ENCODE measurements around the gene UBE2U. TPM values are rescaled to one million over a fixed set of nuclear protein-coding genes. Genes with fewer than 3 reads are reported as not detected.

UBE2U gene
- polyA plus RNA-seq, 1 experiment = not detected

GRCh38 chr1:64263856-64264255 is 60.4 kb downstream of the UBE2U start:
- TF ChIP-seq CTCF (IDR thresholded peaks at IDR 0.05; ENCODE audit: low read depth, low read length) = no peak
- Histone ChIP-seq H3K9me3 (ENCODE audit: control insufficient read depth, insufficient read depth, low read length) (no peaks in the 10 kb centered on the region), H3K27ac (ENCODE audit: low read depth, low read length) (no peak overlapping the region), H3K4me3 (ENCODE audit: low read depth, low read length) (no peak overlapping the region), H3K27me3 (ENCODE audit: control insufficient read depth, insufficient read depth, low read length) (peaks cover 8% of the 10 kb centered on the region)
- CTCF ChIA-PET = interaction anchor here (0.7 to 2.5 kb wide), 3 partner anchors 17 to 562 kb away, joined by 3 to 8 read pairs (median 3); no protein-coding TSS in a partner anchor
- POLR2A ChIA-PET = no interaction called here
- DNase-seq (ENCODE audit: low read depth, low spot score) = no peak

GRCh38 chr1:64265141-64265540 is 61.7 kb downstream of the UBE2U start:
- TF ChIP-seq CTCF (IDR thresholded peaks at IDR 0.05; ENCODE audit: low read depth, low read length) = no peak
- Histone ChIP-seq H3K9me3 (ENCODE audit: control insufficient read depth, insufficient read depth, low read length) (no peaks in the 10 kb centered on the region), H3K27ac (ENCODE audit: low read depth, low read length) (no peak overlapping the region), H3K27me3 (ENCODE audit: control insufficient read depth, insufficient read depth, low read length) (peaks cover 6% of the 10 kb centered on the region), H3K4me3 (ENCODE audit: low read depth, low read length) (no peak overlapping the region)
- ChIA-PET POLR2A (no interaction called here), CTCF (no interaction called here)
- no peak for DNase-seq (ENCODE audit: low read depth, low spot score)

GRCh38 chr1:64266991-64267390 is 63.6 kb downstream of the UBE2U start:
- TF ChIP-seq CTCF (IDR thresholded peaks at IDR 0.05; ENCODE audit: low read depth, low read length) = no peak
- no peak for DNase-seq (ENCODE audit: low read depth, low spot score)
- Histone ChIP-seq H3K4me3 (ENCODE audit: low read depth, low read length) (no peak overlapping the region), H3K27ac (ENCODE audit: low read depth, low read length) (no peak overlapping the region), H3K27me3 (ENCODE audit: control insufficient read depth, insufficient read depth, low read length) (peaks cover 6% of the 10 kb centered on the region), H3K9me3 (ENCODE audit: control insufficient read depth, insufficient read depth, low read length) (no peaks in the 10 kb centered on the region)
- ChIA-PET POLR2A (no interaction called here), CTCF (interaction anchor here (0.7 kb wide), 1 partner anchor 9 kb away, joined by 3 read pairs; no protein-coding TSS in a partner anchor)

GRCh38 chr1:64268653-64269557 is 65.5 kb downstream of the UBE2U start:
- TF ChIP-seq CTCF (IDR thresholded peaks at IDR 0.05; ENCODE audit: low read depth, low read length) = peak; percentile 80
- DNase-seq (ENCODE audit: low read depth, low spot score) = peak; percentile 65
- ChIA-PET CTCF (interaction anchor here (0.6 to 5.6 kb wide), 19 partner anchors 12 to 697 kb away, joined by 3 to 80 read pairs (median 4); partner anchors contain the start of gene JAK1), POLR2A (no interaction called here)
- H3K27ac ChIP-seq (ENCODE audit: low read depth, low read length) = no peak overlapping the region
- H3K9me3 ChIP-seq (ENCODE audit: control insufficient read depth, insufficient read depth, low read length) = no peaks in the 10 kb centered on the region
- peaks cover 6% of the 10 kb centered on the region for H3K27me3 ChIP-seq (ENCODE audit: control insufficient read depth, insufficient read depth, low read length)
- H3K4me3 ChIP-seq (ENCODE audit: low read depth, low read length) = no peak overlapping the region

- H3K4me3 ChIP-seq (ENCODE audit: low read depth, low read length) = no peak overlapping the region
- ChIA-PET CTCF (interaction anchor here (0.6 to 5.6 kb wide), 13 partner anchors 13 to 697 kb away, joined by 3 to 80 read pairs (median 3); partner anchors contain the start of gene JAK1), POLR2A (no interaction called here)
- H3K27me3 ChIP-seq (ENCODE audit: control insufficient read depth, insufficient read depth, low read length) = peaks cover 6% of the 10 kb centered on the region
- no peaks in the 10 kb centered on the region for H3K9me3 ChIP-seq (ENCODE audit: control insufficient read depth, insufficient read depth, low read length)
- no peak for TF ChIP-seq CTCF (IDR thresholded peaks at IDR 0.05; ENCODE audit: low read depth, low read length)
- no peak for DNase-seq (ENCODE audit: low read depth, low spot score)
- no peak overlapping the region for H3K27ac ChIP-seq (ENCODE audit: low read depth, low read length)
Observed at GRCh38 chr1:64269558-64269884, 66.1 kb downstream of the UBE2U start.

Measured in AG04450 (cell line).